Neural cell (in vitro differentiated cells): ENCODE results near the gene RAP1GAP2. TPM values are rescaled to one million over a fixed set of nuclear protein-coding genes. Genes with fewer than 3 reads are reported as not detected.
"Not testable (repeated sequence)": the region's sequence is repeated elsewhere in the genome, so short reads cannot be mapped to it uniquely, and the experiment has no call there.

Experiments used
- H2AFZ ChIP-seq: fragments of 200-600, 300-800 bp; sonication (generic), shearing (Covaris generic); 2 replicates; pipeline ENCODE4 v1.6.0; 2014; ENCODE audit warnings: low read depth, mild to moderate bottlenecking, antibody characterized with exemption, low read length, moderate library complexity
- H3F3A ChIP-seq: fragments of 200-600 bp; shearing (Covaris generic); 2 replicates; pipeline ENCODE4 v1.6.1; 2016; ENCODE audit warnings: mild to moderate bottlenecking, moderate library complexity, mixed read lengths, antibody characterized with exemption, low read length; ENCODE audit not compliant: insufficient read depth, poor library complexity, severe bottlenecking
- H3K27ac ChIP-seq: fragments of 200-600, 300-800 bp; sonication (generic), shearing (Covaris generic); 2 replicates; pipeline ENCODE4 v1.5.1; 2014; ENCODE audit warnings: mild to moderate bottlenecking, low read length, moderate library complexity
- H3K27me3 ChIP-seq: fragments of 300-800, 200-600 bp; sonication (generic), shearing (Covaris generic); 2 replicates; pipeline ENCODE4 v1.6.0; 2014; ENCODE audit warnings: mild to moderate bottlenecking, low read depth, low read length, moderate library complexity; ENCODE audit not compliant: insufficient read depth
- H3K36me3 ChIP-seq: fragments of 300-800, 200-600 bp; sonication (generic), shearing (Covaris generic); 2 replicates; pipeline ENCODE4 v1.5.1; 2014; ENCODE audit warnings: mild to moderate bottlenecking, antibody characterized with exemption, low read length, moderate library complexity; ENCODE audit not compliant: insufficient read depth
- H3K4me2 ChIP-seq: fragments of 300-800, 200-600 bp; sonication (generic), shearing (Covaris generic); 2 replicates; pipeline ENCODE4 v1.6.0; 2014; ENCODE audit warnings: mild to moderate bottlenecking, low read length
- H3K4me3 ChIP-seq: fragments of 300-800, 200-600 bp; sonication (generic), shearing (Covaris generic); 2 replicates; pipeline ENCODE4 v1.5.1; 2014; ENCODE audit warnings: mild to moderate bottlenecking, low read length, moderate library complexity
- H3K79me2 ChIP-seq: fragments of 200-600 bp; shearing (Covaris generic); replicated peaks from 2 replicates; pipeline ENCODE4 v1.6.0; 2014; ENCODE audit warnings: mild to moderate bottlenecking, low read length, moderate library complexity; ENCODE audit not compliant: insufficient read depth
- H3K9ac ChIP-seq: fragments of 300-800, 200-600 bp; sonication (generic), shearing (Covaris generic); 2 replicates; pipeline ENCODE4 v1.6.1; 2016; ENCODE audit warnings: mild to moderate bottlenecking, low read length, mixed read lengths
- H3K9me2 ChIP-seq: fragments of 200-600 bp; shearing (Covaris generic); 2 replicates; pipeline ENCODE4 v1.6.1; 2016; ENCODE audit warnings: mild to moderate bottlenecking, low read length, mixed read lengths; ENCODE audit not compliant: insufficient read depth
- H3K9me3 ChIP-seq: fragments of 200-600, 300-800 bp; sonication (generic), shearing (Covaris generic); 2 replicates; pipeline ENCODE4 v1.6.1; 2016; ENCODE audit warnings: mild to moderate bottlenecking, mixed run types, low read length, moderate library complexity, mixed read lengths
- H4K20me1 ChIP-seq: fragments of 200-600 bp; shearing (Covaris generic); 2 replicates; pipeline ENCODE4 v1.6.1; 2016; ENCODE audit warnings: mild to moderate bottlenecking, mixed run types; ENCODE audit not compliant: insufficient read depth
- EP300 ChIP-seq: fragments of 450-650 bp; conservative IDR thresholded peaks from 2 replicates; pipeline ENCODE4 v1.6.1; 2014; ENCODE audit warnings: antibody characterized with exemption, mild to moderate bottlenecking, moderate library complexity; ENCODE audit not compliant: poor library complexity, severe bottlenecking
- EZH2 ChIP-seq: fragments of 200-600, 300-800 bp; shearing (Covaris generic), sonication (generic); IDR thresholded peaks from 2 replicates; pipeline ENCODE4 v1.6.1; 2014; ENCODE audit warnings: antibody characterized with exemption, low read length, borderline replicate concordance, mild to moderate bottlenecking; ENCODE audit not compliant: insufficient read depth, poor library complexity, severe bottlenecking
- MXI1 ChIP-seq: fragments of 450-650 bp; conservative IDR thresholded peaks from 2 replicates; pipeline ENCODE4 v1.6.1; 2014; ENCODE audit warnings: antibody characterized with exemption, mild to moderate bottlenecking; ENCODE audit not compliant: poor library complexity, severe bottlenecking
- POLR2AphosphoS5 ChIP-seq: IDR thresholded peaks from 2 replicates; pipeline ENCODE4 v1.6.1; 2012
- RAD21 ChIP-seq: fragments of 450-650 bp; conservative IDR thresholded peaks from 2 replicates; pipeline ENCODE4 v1.6.1; 2014; ENCODE audit warnings: antibody characterized with exemption, mild to moderate bottlenecking, moderate library complexity
- REST ChIP-seq: IDR thresholded peaks from 2 replicates; pipeline ENCODE4 v1.6.1; 2012; ENCODE audit warnings: borderline replicate concordance
- SMC3 ChIP-seq: fragments of 450-650 bp; conservative IDR thresholded peaks from 2 replicates; pipeline ENCODE4 v1.6.1; 2014; ENCODE audit warnings: antibody characterized with exemption, mild to moderate bottlenecking, moderate library complexity; ENCODE audit not compliant: poor library complexity
- TAF1 ChIP-seq: IDR thresholded peaks from 2 replicates; pipeline ENCODE4 v1.6.1; 2012; ENCODE audit warnings: low read depth
- polyA plus RNA-seq: library from polyadenylated mRNA; depleted of rRNA; stranded (reverse); fragments of >200 nt; gene quantifications from 2 replicates; pipeline ENCODE4 v1.2.3, GENCODE V29; 2014

RAP1GAP2 gene
- polyA plus RNA-seq, 1 donor from 2014 or later = 14.8 TPM

DNA sequence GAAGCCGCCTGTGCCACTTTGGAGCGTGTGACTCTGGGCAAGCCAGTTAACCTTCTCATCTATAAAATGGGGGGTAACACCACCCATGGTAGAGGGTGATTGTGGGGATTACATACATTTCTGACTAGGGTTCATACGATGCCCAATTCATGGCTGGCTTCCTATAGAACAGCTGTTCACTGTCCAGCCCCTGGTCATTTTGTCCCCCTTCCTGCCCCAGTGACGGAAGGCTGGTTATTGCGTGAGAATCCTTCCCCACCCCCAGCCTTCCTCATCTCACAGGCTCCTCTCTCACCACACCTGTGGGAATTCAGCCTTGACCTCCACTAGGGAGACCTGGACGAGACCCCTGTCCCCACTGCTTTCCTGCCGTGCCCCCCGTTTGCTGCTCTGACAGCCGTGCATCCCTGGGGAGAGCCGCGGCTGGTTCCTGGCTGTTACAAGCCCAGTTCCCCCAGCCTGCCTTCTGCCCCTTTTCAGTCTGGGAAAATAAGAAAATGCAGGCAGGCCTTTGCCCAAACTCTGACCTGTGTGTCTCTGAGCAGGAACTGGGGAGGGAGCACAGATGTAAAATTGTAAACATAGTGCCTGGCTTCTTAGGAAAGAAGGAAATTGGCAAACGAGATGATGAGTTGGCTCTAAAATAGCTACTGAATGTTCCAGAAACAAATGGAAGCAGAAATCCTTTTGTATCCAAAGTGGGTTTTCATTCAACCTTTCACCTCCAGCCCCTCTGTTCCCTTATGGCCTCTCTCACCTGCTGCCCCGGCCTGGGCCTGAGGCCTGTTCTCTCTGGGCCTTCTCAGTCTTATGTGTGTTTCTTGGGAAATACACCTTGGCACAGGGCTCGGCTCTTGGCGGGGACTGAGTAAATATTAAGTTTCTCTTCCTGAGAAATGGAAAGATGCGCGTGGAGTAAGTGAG, 199.9 kb downstream of the RAP1GAP2 start:
- no peak overlapping the region for H3K27ac ChIP-seq
- no peaks in the 10 kb centered on the region for H3F3A ChIP-seq
- no peak overlapping the region for H3K9ac ChIP-seq
- no peaks in the 10 kb centered on the region for H4K20me1 ChIP-seq
- TF ChIP-seq SMC3 (no peak), TAF1 (no peak), EZH2 (no peak), POLR2AphosphoS5 (no peak), EP300 (no peak)
- H3K9me2 ChIP-seq = no peaks in the 10 kb centered on the region
- H2AFZ ChIP-seq = no peak overlapping the region
- H3K4me3 ChIP-seq = no peak overlapping the region
- H3K27me3 ChIP-seq = no peaks in the 10 kb centered on the region
- no peak overlapping the region for H3K4me2 ChIP-seq
- H3K9me3 ChIP-seq = no peaks in the 10 kb centered on the region
- H3K79me2 ChIP-seq = no peaks in the 10 kb centered on the region
- no peaks in the 10 kb centered on the region for H3K36me3 ChIP-seq

DNA sequence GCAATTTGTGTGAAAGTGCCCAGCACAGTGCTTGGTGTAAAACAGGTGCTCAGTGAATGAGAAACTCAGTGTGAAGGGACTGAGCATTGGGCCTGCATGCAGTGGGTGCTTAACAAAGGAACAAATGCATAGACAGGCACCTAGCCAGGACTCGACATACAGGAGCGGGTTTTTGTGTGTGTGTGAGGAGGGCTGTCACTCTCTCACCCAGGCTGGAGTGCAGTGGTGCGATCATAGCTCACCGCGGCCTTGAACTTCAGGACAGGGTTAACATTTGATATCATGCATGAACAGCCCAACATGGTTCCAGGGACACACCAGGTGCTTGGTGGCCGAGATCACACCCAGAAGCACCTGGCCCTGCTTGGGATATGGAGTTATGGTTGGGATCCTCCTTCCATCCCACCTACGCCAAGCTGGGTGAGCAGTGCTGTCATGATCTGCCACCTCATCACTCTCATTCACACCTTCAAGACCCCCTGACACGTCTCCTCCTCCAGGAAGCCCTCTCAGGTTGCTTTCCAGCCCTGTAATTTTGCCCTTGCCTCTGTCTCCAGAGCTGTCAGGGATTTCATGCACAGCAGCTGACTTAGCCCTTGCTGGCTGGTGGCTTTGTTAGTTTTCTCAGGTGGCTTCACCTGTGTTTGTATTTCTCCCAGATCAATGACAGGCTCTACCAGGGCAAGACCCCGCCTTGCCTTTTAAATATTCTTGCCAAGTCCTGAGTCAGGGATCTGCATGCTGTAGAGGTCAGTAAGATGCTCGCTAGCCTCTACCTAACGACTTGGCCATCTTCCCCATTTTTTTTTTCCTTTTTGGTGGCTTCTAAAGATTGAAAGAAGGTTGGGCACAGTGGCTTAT, 200.8 kb downstream of the RAP1GAP2 start:
- H3F3A ChIP-seq = no peaks in the 10 kb centered on the region
- H3K27me3 ChIP-seq = no peaks in the 10 kb centered on the region
- H4K20me1 ChIP-seq = no peaks in the 10 kb centered on the region
- H3K9me3 ChIP-seq = no peaks in the 10 kb centered on the region
- H3K36me3 ChIP-seq = no peaks in the 10 kb centered on the region
- no peak overlapping the region for H3K4me2 ChIP-seq
- no peak overlapping the region for H3K27ac ChIP-seq
- no peak overlapping the region for H3K4me3 ChIP-seq
- no peaks in the 10 kb centered on the region for H3K9me2 ChIP-seq
- no peak overlapping the region for H3K9ac ChIP-seq
- no peak for TF ChIP-seq REST
- TF ChIP-seq SMC3 = no peak
- no peak for TF ChIP-seq MXI1
- TF ChIP-seq POLR2AphosphoS5 = no peak
- TF ChIP-seq TAF1 = no peak
- no peak for TF ChIP-seq RAD21
- no peaks in the 10 kb centered on the region for H3K79me2 ChIP-seq
- no peak overlapping the region for H2AFZ ChIP-seq

- not testable (repeated sequence) for H3K9me2 ChIP-seq, H3K79me2 ChIP-seq, H3K36me3 ChIP-seq, H3F3A ChIP-seq, H3K9me3 ChIP-seq, H3K27me3 ChIP-seq, H4K20me1 ChIP-seq, H3K27ac ChIP-seq, H3K4me2 ChIP-seq, H3K9ac ChIP-seq, H2AFZ ChIP-seq, H3K4me3 ChIP-seq
These were observed 202.2 kb downstream of the RAP1GAP2 start for GRCh38 chr17:2998469-2998901.
